C4-2B (cell line): ENCODE results near the gene LDB3.
A peak's percentile ranks its signal among the peaks of the same experiment; 100 is the strongest.

Experiments used
- H3K27ac ChIP-seq: fragments of 450-650 bp; 2 replicates; pipeline ENCODE4 v1.5.1; 2017
- CTCF ChIP-seq: fragments of 450-650 bp; conservative IDR thresholded peaks from 2 replicates; pipeline ENCODE4 v1.5.1; 2017; ENCODE audit warnings: mild to moderate bottlenecking
- ZFX ChIP-seq: fragments of 450-650 bp; IDR thresholded peaks from 2 replicates; pipeline ENCODE4 v1.6.1; 2017

LDB3 gene

DNA sequence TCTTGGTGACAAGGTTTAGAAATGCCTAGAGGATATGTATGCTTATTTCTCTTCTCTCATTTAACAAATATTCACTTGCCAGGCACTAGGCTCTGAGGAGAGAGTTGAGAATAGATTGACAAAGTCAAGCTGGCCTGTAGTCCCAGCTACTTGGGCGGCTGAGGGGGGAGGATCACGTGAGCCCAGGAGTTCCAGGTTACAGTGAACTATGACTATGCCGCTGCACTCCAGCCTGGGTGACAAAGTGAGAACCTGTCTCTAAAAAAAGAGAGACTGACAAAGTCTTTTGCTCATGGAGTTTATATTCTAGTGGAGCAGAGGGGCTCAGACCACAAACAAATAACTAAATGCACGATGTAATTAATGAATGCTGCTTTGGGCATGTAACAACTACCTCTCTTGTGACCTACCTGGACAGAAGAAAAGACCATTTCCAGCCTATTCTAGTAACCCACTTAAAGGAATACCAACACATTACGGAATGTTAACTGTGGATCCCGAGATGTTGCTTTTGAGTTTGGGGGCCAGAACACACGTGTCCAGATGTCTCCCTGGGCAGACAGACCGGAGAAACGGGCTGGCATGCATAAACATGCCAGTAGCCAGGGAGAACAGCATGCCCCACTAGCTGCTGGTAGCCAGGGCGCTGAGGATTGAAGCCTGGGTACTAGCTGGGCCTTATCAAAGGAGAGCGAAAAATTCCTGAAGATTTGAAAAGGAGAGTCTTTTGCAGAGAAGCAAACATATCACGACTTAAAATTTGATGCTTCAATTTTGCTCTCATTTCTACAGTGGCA lies 85.5 kb downstream of the LDB3 start:
- TF ChIP-seq CTCF = no peak
- TF ChIP-seq ZFX = no peak
- no peak overlapping the region for H3K27ac ChIP-seq

DNA sequence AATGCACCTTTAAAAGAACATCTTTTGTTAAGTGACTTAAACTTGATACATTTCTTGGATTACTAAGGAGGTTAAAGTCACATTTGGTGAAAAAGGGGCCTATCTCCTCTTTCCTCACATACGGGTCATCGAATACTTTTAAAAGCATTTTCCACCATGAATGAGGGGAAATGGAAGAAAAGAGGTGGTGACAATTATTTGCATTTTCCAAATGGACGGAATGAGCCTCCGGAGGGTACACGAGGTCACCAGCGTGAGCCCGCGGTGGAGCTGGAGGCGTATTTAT lies 87.1 kb downstream of the LDB3 start:
- TF ChIP-seq CTCF (no peak), ZFX (no peak)
- H3K27ac ChIP-seq = peak overlapping the region; percentile 91

- H3K27ac ChIP-seq = peak overlapping the region; percentile 91
- peak; percentile 51 for TF ChIP-seq ZFX
- TF ChIP-seq CTCF = no peak
These were observed 87.6 kb downstream of the LDB3 start for GRCh38 chr10:86755740-86756510.

GRCh38 chr10:86756511-86757112 lies 88.3 kb downstream of the LDB3 start, which contains the start of gene BMPR1A:
Gene BMPR1A, plus strand, starts transcription at chr10:86756619. Its CDS starts 119,400 bp downstream, at chr10:86876019.
- peak within 1 kb of the TSS; percentile 91 for H3K27ac ChIP-seq
- peak; percentile 85 for TF ChIP-seq ZFX
- TF ChIP-seq CTCF = no peak

DNA sequence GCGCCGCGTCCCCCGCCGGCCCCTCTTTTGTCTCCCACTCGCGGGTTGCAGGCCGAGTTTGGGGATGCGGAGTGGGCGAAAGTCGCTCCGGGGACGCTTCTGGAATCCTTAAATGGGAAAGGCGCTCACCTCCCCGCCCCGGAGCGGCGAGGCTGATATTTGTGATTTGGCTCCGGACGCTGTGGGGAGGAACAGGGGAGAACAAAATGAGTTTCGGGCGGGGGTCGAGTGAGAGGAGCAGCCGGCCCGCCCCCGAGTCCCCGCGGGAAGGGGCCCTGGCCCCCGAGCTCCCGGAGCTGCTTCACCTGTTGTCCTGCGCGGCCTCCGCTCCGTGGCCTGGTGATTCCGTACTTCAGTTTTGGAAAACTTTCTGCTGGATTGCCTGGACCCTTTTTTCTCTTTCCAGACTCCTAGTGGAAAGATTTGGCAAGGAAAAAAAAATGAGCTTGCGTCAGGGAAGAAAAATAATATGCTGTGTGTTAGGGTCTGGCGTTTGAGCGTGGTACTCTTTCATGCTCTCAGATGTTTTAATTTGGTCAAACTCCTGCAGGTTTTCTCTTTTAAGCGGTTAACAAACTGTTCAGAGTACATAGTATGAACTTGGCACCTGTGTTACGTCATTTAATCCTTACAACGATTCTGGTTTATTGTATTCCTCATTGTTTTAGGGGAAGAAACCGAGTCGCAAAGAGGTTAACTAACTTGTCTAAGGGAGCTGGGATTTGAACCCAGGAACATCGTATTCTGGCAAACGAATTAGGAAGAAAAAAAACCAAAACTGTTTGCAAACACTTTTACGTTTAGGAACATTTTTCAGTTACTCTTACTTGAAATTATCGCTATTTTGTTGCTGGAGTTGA lies 89.0 kb downstream of the LDB3 start:
- peak overlapping the region; percentile 91 for H3K27ac ChIP-seq
- TF ChIP-seq CTCF (peak; percentile 6; the same call in 1 of the 2 replicates), ZFX (peak; percentile 60)

DNA sequence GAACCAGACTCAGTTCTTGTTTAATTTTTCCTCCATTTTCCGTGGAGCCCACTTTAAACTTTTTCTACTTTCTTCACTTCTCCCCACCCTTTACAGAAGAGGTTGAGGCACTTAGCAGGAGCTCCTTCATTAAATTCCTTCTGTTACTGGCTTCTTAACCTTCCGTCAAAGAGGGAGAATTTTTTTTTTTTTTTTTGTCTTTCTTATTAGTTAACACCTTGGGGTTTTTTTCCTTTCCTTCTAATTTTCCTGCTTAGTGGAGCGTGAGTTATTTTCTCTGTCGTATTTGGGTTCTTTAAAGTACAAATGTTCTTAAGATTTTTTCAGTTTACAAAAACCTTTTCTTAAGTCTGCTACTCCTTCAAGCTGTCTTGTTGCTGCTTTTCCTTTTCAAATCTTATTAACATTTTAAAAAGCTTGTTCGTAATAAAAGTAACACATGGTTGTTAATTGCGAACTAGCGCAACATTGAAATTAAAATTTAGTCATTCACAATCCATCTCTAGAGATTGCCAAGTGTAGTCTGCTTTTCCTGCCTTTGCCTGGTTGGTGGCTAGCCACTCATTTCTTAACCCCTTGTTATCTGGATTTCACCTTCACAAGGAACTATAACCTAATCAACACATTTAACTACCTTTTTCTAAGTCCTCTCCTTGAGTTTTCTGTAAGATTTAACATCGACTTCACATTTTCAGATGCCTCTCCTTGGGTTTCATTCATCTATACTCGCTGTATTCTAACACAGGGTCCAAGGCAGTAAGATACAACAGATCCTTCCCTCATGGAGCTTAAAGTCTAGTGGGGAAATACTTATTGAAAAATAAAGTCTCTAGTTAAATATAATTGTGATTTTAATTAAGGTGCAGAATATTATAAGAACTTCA lies 90.1 kb downstream of the LDB3 start:
- TF ChIP-seq ZFX (no peak), CTCF (no peak)
- H3K27ac ChIP-seq = no peak overlapping the region
